PC-3 (cell line): ENCODE results near the gene EHD4. TPM values are rescaled to one million over a fixed set of nuclear protein-coding genes. Genes with fewer than 3 reads are reported as not detected.

Experiments
- ATAC-seq: fragments of 200-7000 bp; cut with Tn5 transposase; 2 replicates; pipeline ENCODE4 v1.9.1; 2020; ENCODE audit warnings: mild to moderate bottlenecking, moderate library complexity
- BruUV-seq: library from RNA; stranded (reverse); fragments of 400-500 nt; replicated peaks from 2 replicates; lab custom pipeline; 2021; lab: Mats Ljungman, UMichigan
- CTCF ChIA-PET: fragments of 300-600 bp; sonication (Branson Sonifier 250); formaldehyde crosslinking; loops from one replicate; lab custom pipeline; 2022; ENCODE audit warnings: antibody characterized with exemption; lab: Charles Lee
- POLR2A ChIA-PET: fragments of 300-600 bp; sonication (Branson Sonifier 250); formaldehyde crosslinking; loops from one replicate; lab custom pipeline; 2022; ENCODE audit warnings: antibody characterized with exemption; ENCODE audit not compliant: unreplicated experiment; lab: Charles Lee
- DNase-seq: peaks from one replicate; pipeline ENCODE4 v3.0.0-alpha.2; 2015
- H2AFZ ChIP-seq: fragments of 300-600 bp; sonication (generic); 2 replicates; pipeline ENCODE4 v1.6.0; 2016; ENCODE audit warnings: antibody characterized with exemption, low read length
- H3F3A ChIP-seq: fragments of 300-600 bp; sonication (generic); one replicate; pipeline ENCODE4 v1.6.0; 2017; ENCODE audit warnings: antibody characterized with exemption, low read length, control low read depth, mild to moderate bottlenecking; ENCODE audit not compliant: unreplicated experiment
- H3K27ac ChIP-seq: fragments of 300-600 bp; sonication (generic); 2 replicates; pipeline ENCODE4 v1.5.1; 2016; ENCODE audit warnings: mild to moderate bottlenecking, low read length
- H3K27me3 ChIP-seq: fragments of 300-600 bp; sonication (generic); 2 replicates; pipeline ENCODE4 v1.6.1; 2016; ENCODE audit warnings: low read length, mixed read lengths
- H3K36me3 ChIP-seq: fragments of 300-600 bp; sonication (generic); 2 replicates; pipeline ENCODE4 v1.6.1; 2016; ENCODE audit warnings: low read depth, mixed run types, low read length, mixed read lengths
- H3K4me1 ChIP-seq: fragments of 300-600 bp; sonication (generic); 2 replicates; pipeline ENCODE4 v1.5.1; 2016; ENCODE audit warnings: low read length; ENCODE audit not compliant: insufficient read depth
- H3K4me2 ChIP-seq: fragments of 300-600 bp; sonication (generic); 2 replicates; pipeline ENCODE4 v1.6.0; 2016; ENCODE audit warnings: low read length
- H3K4me3 ChIP-seq: fragments of 300-600 bp; sonication (generic); 2 replicates; pipeline ENCODE4 v1.5.1; 2016; ENCODE audit warnings: mild to moderate bottlenecking, low read length, mixed read lengths
- H3K79me2 ChIP-seq: fragments of 300-600 bp; sonication (generic); 2 replicates; pipeline ENCODE4 v1.6.1; 2017; ENCODE audit warnings: low read length, mixed read lengths
- H3K9ac ChIP-seq: fragments of 300-600 bp; sonication (generic); 2 replicates; pipeline ENCODE4 v1.6.0; 2016; ENCODE audit warnings: mild to moderate bottlenecking, low read length
- H3K9me2 ChIP-seq: fragments of 300-600 bp; sonication (generic); replicated peaks from 2 replicates; pipeline ENCODE4 v1.6.1; 2016; ENCODE audit warnings: mixed run types, low read length, mixed read lengths
- H3K9me3 ChIP-seq: fragments of 300-600 bp; sonication (generic); 2 replicates; pipeline ENCODE4 v1.6.1; 2016; ENCODE audit warnings: low read length, mixed read lengths
- H4K20me1 ChIP-seq: fragments of 300-600 bp; sonication (generic); 2 replicates; pipeline ENCODE4 v1.6.1; 2016; ENCODE audit warnings: low read length, mixed read lengths
- EZH2 ChIP-seq: fragments of 300-600 bp; sonication (generic); IDR thresholded peaks from one replicate; pipeline ENCODE4 v1.6.1; 2017; ENCODE audit warnings: antibody characterized with exemption, mild to moderate bottlenecking, low read length; ENCODE audit not compliant: unreplicated experiment
- EZH2phosphoT487 ChIP-seq: fragments of 300-600 bp; sonication (generic); IDR thresholded peaks from 2 replicates; pipeline ENCODE4 v1.6.1; 2018; ENCODE audit warnings: mild to moderate bottlenecking, antibody characterized with exemption, low read length, borderline replicate concordance
- intact Hi-C: fragments of 100-400 bp; cut with micrococcal nuclease; formaldehyde crosslinking; loops from 2 replicates; pipeline ENCODE4 v1.9.0; 2023
- total RNA-seq: library from RNA; depleted of rRNA; stranded (reverse); fragments of >200 nt; gene quantifications from 2 replicates; pipeline ENCODE4 v1.2.3, GENCODE V29; 2014
- TF ChIP-seq, protein P1 (sequence below): fragments of 300-600 bp; sonication (generic); conservative IDR thresholded peaks from 2 replicates; pipeline ENCODE4 v1.5.1; 2017; ENCODE audit warnings: antibody characterized with exemption, low read depth, mild to moderate bottlenecking, low read length

Gene EHD4
- total RNA-seq, 1 experiment from 2014 or later: 57.8 TPM

DNA sequence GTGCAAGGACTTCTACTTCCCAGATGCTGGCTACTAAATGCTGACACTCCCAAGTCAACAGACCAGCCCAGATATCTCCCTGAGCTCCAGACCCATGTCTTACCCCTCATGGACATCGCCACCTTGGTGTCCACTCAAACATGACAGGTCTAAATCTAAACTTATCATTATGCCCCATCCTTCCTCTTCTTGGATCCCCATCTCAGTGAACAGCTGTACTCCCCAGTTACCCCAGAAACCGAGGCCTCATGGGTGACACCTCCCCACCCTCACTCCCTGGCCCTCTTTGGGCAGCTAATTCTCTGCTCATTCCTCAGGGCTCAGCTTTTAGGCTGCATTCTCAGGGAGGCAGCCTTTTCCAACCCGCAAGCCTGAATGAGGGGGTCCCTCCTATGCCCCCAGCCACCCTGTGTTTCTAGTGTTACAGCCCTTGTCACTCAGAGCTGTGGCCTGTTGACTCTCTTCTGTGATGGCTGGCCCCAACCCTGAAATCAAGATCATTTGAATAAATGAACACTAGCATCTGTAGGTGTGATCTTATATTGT is 5.4 kb downstream of the EHD4 start:
- ATAC-seq: no peak
- H3K27me3 ChIP-seq: no peaks in the 10 kb centered on the region
- H3K9me3 ChIP-seq: no peaks in the 10 kb centered on the region
- BruUV-seq: no TSS peak
- no peak overlapping the region for H3K4me3 ChIP-seq
- no peak for TF ChIP-seq EZH2
- no peak for TF ChIP-seq EZH2phosphoT487
- TF ChIP-seq, protein P1, sequence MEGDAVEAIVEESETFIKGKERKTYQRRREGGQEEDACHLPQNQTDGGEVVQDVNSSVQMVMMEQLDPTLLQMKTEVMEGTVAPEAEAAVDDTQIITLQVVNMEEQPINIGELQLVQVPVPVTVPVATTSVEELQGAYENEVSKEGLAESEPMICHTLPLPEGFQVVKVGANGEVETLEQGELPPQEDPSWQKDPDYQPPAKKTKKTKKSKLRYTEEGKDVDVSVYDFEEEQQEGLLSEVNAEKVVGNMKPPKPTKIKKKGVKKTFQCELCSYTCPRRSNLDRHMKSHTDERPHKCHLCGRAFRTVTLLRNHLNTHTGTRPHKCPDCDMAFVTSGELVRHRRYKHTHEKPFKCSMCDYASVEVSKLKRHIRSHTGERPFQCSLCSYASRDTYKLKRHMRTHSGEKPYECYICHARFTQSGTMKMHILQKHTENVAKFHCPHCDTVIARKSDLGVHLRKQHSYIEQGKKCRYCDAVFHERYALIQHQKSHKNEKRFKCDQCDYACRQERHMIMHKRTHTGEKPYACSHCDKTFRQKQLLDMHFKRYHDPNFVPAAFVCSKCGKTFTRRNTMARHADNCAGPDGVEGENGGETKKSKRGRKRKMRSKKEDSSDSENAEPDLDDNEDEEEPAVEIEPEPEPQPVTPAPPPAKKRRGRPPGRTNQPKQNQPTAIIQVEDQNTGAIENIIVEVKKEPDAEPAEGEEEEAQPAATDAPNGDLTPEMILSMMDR: no peak
- H3K79me2 ChIP-seq: peaks cover 92% of the 10 kb centered on the region
- H4K20me1 ChIP-seq: peaks cover 60% of the 10 kb centered on the region
- intact Hi-C loops: no loop called here
- H3K9ac ChIP-seq: no peak overlapping the region
- no peaks in the 10 kb centered on the region for H3F3A ChIP-seq
- ChIA-PET CTCF (no interaction called here), POLR2A (no interaction called here)
- H2AFZ ChIP-seq: no peak overlapping the region
- peaks cover 5% of the 10 kb centered on the region; the same call in 1 of the 2 replicates for H3K36me3 ChIP-seq
- no peak overlapping the region for H3K4me2 ChIP-seq
- no peak overlapping the region for H3K27ac ChIP-seq
- peaks cover 31% of the 10 kb centered on the region for H3K4me1 ChIP-seq
- DNase-seq: no peak
- no peaks in the 10 kb centered on the region for H3K9me2 ChIP-seq

DNA sequence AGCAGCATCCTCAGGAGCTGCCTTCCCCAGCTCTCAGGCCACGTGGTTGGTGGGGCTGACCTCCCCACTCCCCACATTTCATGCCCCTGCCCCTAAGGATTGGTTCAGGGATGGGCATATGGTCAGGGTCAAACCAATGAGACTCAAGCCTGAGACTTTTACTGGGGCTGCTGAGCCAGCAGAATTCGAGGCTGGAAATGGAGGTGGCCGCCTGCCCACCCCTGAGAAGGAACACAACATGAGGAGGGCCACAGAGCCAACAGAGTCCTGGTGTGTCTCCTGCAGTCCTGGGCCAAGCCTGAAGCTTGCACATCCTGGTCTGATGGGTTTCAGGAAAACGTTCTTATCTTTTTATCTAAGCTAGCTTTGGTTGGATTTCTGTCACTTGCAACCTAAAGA is 5.9 kb downstream of the EHD4 start:
- BruUV-seq: no TSS peak

More for the DNA sequence above, 5.9 kb downstream of the EHD4 start:
- no peak overlapping the region for H3K9ac ChIP-seq
- H3K27ac ChIP-seq: no peak overlapping the region
- no peak overlapping the region for H3K4me3 ChIP-seq
- H3K9me3 ChIP-seq: no peaks in the 10 kb centered on the region
- H3K4me2 ChIP-seq: no peak overlapping the region
- no peaks in the 10 kb centered on the region for H3F3A ChIP-seq
- TF ChIP-seq EZH2: no peak
- TF ChIP-seq EZH2phosphoT487: no peak
- TF ChIP-seq, protein P1: no peak
- peaks cover 61% of the 10 kb centered on the region for H4K20me1 ChIP-seq
- intact Hi-C loops: no loop called here
- no peaks in the 10 kb centered on the region for H3K27me3 ChIP-seq
- POLR2A ChIA-PET: no interaction called here
- ATAC-seq (no peak), DNase-seq (no peak)
- H2AFZ ChIP-seq: no peak overlapping the region
- peaks cover 93% of the 10 kb centered on the region for H3K79me2 ChIP-seq
- CTCF ChIA-PET: no interaction called here
- no peaks in the 10 kb centered on the region for H3K9me2 ChIP-seq
- H3K4me1 ChIP-seq: peaks cover 37% of the 10 kb centered on the region
- H3K36me3 ChIP-seq: peaks cover 5% of the 10 kb centered on the region; the same call in 1 of the 2 replicates
